Measurements from ENCODE around the gene PEAK1. TPM values are rescaled to one million over a fixed set of nuclear protein-coding genes. Genes with fewer than 3 reads are reported as not detected.
A peak's percentile ranks its signal among the peaks of the same experiment; 100 is the strongest.

PEAK1 gene
- total RNA-seq, 1 experiment from 2014 or later = 21.2 TPM

DNA sequence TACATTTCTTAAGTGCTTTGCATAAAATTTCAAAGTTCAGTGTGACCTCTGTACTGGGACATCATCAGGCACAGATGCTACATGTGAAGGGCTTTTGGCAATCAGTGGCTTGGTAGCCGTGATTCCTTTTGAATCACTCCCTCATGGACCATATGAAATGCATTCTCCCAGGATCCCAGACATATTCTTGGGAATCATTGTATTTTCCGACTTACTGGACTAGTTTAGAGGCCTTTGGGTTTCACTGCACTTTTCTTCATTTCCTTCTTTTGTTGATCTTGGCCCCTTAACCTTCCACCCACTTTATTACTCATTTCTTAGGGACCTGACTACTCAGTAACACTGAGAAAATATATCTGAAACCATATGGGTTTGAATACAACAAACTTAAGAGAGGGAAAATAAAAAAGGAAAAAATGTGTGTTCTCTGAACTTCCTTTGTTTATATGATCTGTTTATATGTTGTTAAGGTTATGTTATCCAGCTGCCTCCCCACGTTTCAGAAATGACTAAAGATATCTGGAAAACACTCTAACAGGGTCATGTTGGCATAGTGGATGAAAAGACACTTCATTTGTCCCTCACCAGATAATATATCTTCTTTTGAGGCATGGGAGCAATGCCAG is 35.9 kb upstream of the PEAK1 start:
- Mint-ChIP-seq H3K9me3 (peaks cover 0 to 3% of the 10 kb centered on the region in 2 experiments; a peak in 1 of 5 replicates), H3K4me3 (no peak overlapping the region), H3K4me1 (peaks cover 11% of the 10 kb centered on the region in 2 experiments), H3K36me3 (ENCODE audit: insufficient read depth in 1 of 3, low read depth in 3 of 3) (peaks cover 10 to 19% (median 19%) of the 10 kb centered on the region in 3 experiments; a peak in 6 of 7 replicates), H3K27ac (peak overlapping the region in 1 of 3 experiments; percentile 26; a peak in 2 of 7 replicates), H3K27me3 (ENCODE audit: low read depth) (no peaks in the 10 kb centered on the region)
- Histone ChIP-seq H4K5ac (ENCODE audit: insufficient read length, low read depth, low read length) (no peak overlapping the region), H3K56ac (ENCODE audit: insufficient read length, low read depth, low read length) (no peak overlapping the region), H3K27ac (ENCODE audit: insufficient read length, low read depth, low read length) (no peak overlapping the region), H3K18ac (ENCODE audit: insufficient read length, low read depth, low read length) (no peak overlapping the region), H3K79me1 (ENCODE audit: insufficient read depth, low read depth, low read length, poor library complexity, severe bottlenecking) (peaks cover 2% of the 10 kb centered on the region), H2AFZ (ENCODE audit: low read length) (no peak overlapping the region), H3K4me2 (ENCODE audit: insufficient read depth, insufficient read length, low read length) (no peak overlapping the region), H4K8ac (replicated peaks; ENCODE audit: insufficient read length, low read depth, low read length) (no peak overlapping the region), H3K4ac (ENCODE audit: low read depth, low read length) (no peak overlapping the region), H2BK20ac (ENCODE audit: low read depth, low read length, poor library complexity, severe bottlenecking) (no peak overlapping the region), H3K27me3 (ENCODE audit: insufficient read depth, low read length) (no peaks in the 10 kb centered on the region), H4K91ac (ENCODE audit: insufficient read length, low read depth, low read length) (no peak overlapping the region), H3K4me1 (ENCODE audit: insufficient read depth, low read length) (no peaks in the 10 kb centered on the region; the same call in 1 of the 2 replicates), H3K23ac (ENCODE audit: insufficient read length, low read depth, low read length) (no peak overlapping the region), H2BK15ac (ENCODE audit: low read depth, low read length) (no peak overlapping the region), H3K79me2 (ENCODE audit: insufficient read depth, low read length) (no peaks in the 10 kb centered on the region), H3K23me2 (ENCODE audit: insufficient read length, low read depth, low read length, poor library complexity, severe bottlenecking) (no peaks in the 10 kb centered on the region), H2BK5ac (ENCODE audit: insufficient read length, low read length) (no peak overlapping the region), H3K9me3 (ENCODE audit: control insufficient read depth, low read depth, low read length) (no peaks in the 10 kb centered on the region), H3T11ph (ENCODE audit: low read length) (no peak overlapping the region), H2BK120ac (ENCODE audit: low read depth, low read length, poor library complexity, severe bottlenecking) (no peak overlapping the region), H3K14ac (ENCODE audit: insufficient read depth, low read length) (no peak overlapping the region), H4K20me1 (ENCODE audit: control insufficient read depth, insufficient read depth, insufficient read length) (no peaks in the 10 kb centered on the region), H3K9ac (ENCODE audit: extremely low read depth, insufficient read length, low read length) (no peak overlapping the region), H2AK5ac (ENCODE audit: insufficient read length, low read length) (no peak overlapping the region), H2BK12ac (ENCODE audit: insufficient read length, low read depth, low read length) (no peak overlapping the region)
- TF ChIP-seq, protein P1, sequence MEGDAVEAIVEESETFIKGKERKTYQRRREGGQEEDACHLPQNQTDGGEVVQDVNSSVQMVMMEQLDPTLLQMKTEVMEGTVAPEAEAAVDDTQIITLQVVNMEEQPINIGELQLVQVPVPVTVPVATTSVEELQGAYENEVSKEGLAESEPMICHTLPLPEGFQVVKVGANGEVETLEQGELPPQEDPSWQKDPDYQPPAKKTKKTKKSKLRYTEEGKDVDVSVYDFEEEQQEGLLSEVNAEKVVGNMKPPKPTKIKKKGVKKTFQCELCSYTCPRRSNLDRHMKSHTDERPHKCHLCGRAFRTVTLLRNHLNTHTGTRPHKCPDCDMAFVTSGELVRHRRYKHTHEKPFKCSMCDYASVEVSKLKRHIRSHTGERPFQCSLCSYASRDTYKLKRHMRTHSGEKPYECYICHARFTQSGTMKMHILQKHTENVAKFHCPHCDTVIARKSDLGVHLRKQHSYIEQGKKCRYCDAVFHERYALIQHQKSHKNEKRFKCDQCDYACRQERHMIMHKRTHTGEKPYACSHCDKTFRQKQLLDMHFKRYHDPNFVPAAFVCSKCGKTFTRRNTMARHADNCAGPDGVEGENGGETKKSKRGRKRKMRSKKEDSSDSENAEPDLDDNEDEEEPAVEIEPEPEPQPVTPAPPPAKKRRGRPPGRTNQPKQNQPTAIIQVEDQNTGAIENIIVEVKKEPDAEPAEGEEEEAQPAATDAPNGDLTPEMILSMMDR (conservative IDR thresholded peaks at IDR 0.05) = no peak
- WGBS (ENCODE audit: extremely low coverage, insufficient read length, low lambda C conversion rate) = no CpG with 5 or more reads among the region's 3 CpGs
- no peak for DNase-seq

Measured in H9 (cell line).